HG03457 (cell line): ENCODE results near the gene ARHGEF37.
A peak's percentile ranks its signal among the peaks of the same experiment; 100 is the strongest.
"Not testable (repeated sequence)": the region's sequence is repeated elsewhere in the genome, so short reads cannot be mapped to it uniquely, and the experiment has no call there.

Experiments used
- ATAC-seq: cut with Tn5 transposase; IDR thresholded peaks from one replicate; pipeline ENCODE4 v1.9.1; 2021; ENCODE audit warnings: moderate number of reproducible peaks; ENCODE audit not compliant: unreplicated experiment

Gene ARHGEF37

GRCh38 chr5:149564542-149565140 is 16.7 kb upstream of the ARHGEF37 start:
- ATAC-seq = peak; percentile 84

GRCh38 chr5:149567226-149567625 is 14.1 kb upstream of the ARHGEF37 start:
- ATAC-seq = no peak

GRCh38 chr5:149572170-149572569 is 9.1 kb upstream of the ARHGEF37 start:
- ATAC-seq = no peak

GRCh38 chr5:149572576-149573231 is 8.6 kb upstream of the ARHGEF37 start:
- no peak for ATAC-seq

- ATAC-seq = no peak
Observed at GRCh38 chr5:149575131-149575530, 6.2 kb upstream of the ARHGEF37 start.

- no peak for ATAC-seq
Observed at GRCh38 chr5:149576021-149576420, 5.3 kb upstream of the ARHGEF37 start.

- no peak for ATAC-seq
Observed at GRCh38 chr5:149578896-149579295, 2.4 kb upstream of the ARHGEF37 start.

GRCh38 chr5:149580808-149581191 is 498 bp upstream of the ARHGEF37 start:
- no peak for ATAC-seq

- no peak for ATAC-seq
Observed at GRCh38 chr5:149581931-149582768, 852 bp downstream of the ARHGEF37 start.

GRCh38 chr5:149583394-149583793 is 2.1 kb downstream of the ARHGEF37 start:
- ATAC-seq = no peak

- ATAC-seq = no peak
Observed at GRCh38 chr5:149584121-149584520, 2.8 kb downstream of the ARHGEF37 start.

- no peak for ATAC-seq
Observed at GRCh38 chr5:149585910-149586309, 4.6 kb downstream of the ARHGEF37 start.

- ATAC-seq = no peak
Observed at GRCh38 chr5:149586708-149587318, 5.5 kb downstream of the ARHGEF37 start.

GRCh38 chr5:149588936-149589335 is 7.6 kb downstream of the ARHGEF37 start:
- no peak for ATAC-seq

GRCh38 chr5:149593370-149593769 is 12.1 kb downstream of the ARHGEF37 start:
- ATAC-seq = no peak

- no peak for ATAC-seq
Observed at GRCh38 chr5:149594206-149594895, 13.1 kb downstream of the ARHGEF37 start.

GRCh38 chr5:149595105-149595504 is 13.8 kb downstream of the ARHGEF37 start:
- not testable (repeated sequence) for ATAC-seq

- no peak for ATAC-seq
Observed at GRCh38 chr5:149596712-149597111, 15.4 kb downstream of the ARHGEF37 start.

- ATAC-seq = no peak
Observed at GRCh38 chr5:149597618-149598017, 16.3 kb downstream of the ARHGEF37 start.

- not testable (repeated sequence) for ATAC-seq
Observed at GRCh38 chr5:149598234-149598633, 16.9 kb downstream of the ARHGEF37 start.

- ATAC-seq = no peak
Observed at GRCh38 chr5:149598966-149599365, 17.7 kb downstream of the ARHGEF37 start.
